Fibroblast of skin of right quadriceps (primary cell): Measurements from ENCODE around the gene OR4F6.
A peak's percentile ranks its signal among the peaks of the same experiment; 100 is the strongest.
"Not testable (repeated sequence)": the region's sequence is repeated elsewhere in the genome, so short reads cannot be mapped to it uniquely, and the experiment has no call there.

Source experiments
- DNase-seq: peaks from one replicate; pipeline ENCODE4 v3.0.0-alpha.2; 2013

Gene OR4F6

GRCh38 chr15:101803209-101803608, at the start of gene OR4F6:
Gene OR4F6 (plus strand): TSS chr15:101803509. CDS start chr15:101805720, 2,211 bp downstream.
- no peak for DNase-seq

DNA sequence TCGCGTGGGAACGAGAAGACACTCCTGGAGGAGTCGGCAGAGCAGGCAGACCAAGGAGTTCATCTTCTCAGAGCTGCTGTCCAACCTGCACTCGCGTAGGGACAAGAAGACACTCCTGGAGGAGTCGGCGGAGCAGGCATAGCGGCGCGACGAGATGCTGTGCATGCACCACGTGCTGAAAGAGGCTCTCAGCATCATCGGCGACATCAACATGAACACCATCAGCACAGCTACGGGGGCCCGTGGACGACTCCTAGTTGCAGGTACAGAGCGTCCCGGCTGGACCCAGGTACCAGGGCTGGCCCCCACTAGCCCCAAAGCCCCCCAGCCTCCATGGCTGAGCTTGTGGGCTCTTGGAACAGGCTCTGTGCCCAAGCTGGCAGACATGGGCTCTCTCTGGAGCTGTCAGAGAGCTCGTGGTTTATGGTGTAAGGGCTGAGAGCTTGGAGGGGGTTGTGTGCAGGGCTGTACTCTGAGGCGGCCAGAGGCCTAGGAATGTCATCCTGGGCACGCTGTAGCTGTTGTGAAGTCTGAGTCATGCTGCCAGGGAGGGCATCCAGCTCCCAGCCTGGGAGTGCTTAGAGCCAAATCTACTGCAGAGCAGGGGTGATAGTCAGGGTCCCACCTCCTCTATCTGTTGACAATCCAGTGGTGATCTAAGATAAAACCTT, 38.5 kb upstream of the OR4F6 start:
- DNase-seq: not testable (repeated sequence)

GRCh38 chr15:101765340-101765671, 38.0 kb upstream of the OR4F6 start:
- DNase-seq: not testable (repeated sequence)

GRCh38 chr15:101765772-101766456, 37.4 kb upstream of the OR4F6 start:
- DNase-seq: no peak

- DNase-seq: not testable (repeated sequence)
Observed at GRCh38 chr15:101767083-101767640, 36.1 kb upstream of the OR4F6 start.

GRCh38 chr15:101772921-101773320, 30.4 kb upstream of the OR4F6 start:
- DNase-seq: no peak

- no peak for DNase-seq
Observed at GRCh38 chr15:101773496-101774100, 29.7 kb upstream of the OR4F6 start.

DNA sequence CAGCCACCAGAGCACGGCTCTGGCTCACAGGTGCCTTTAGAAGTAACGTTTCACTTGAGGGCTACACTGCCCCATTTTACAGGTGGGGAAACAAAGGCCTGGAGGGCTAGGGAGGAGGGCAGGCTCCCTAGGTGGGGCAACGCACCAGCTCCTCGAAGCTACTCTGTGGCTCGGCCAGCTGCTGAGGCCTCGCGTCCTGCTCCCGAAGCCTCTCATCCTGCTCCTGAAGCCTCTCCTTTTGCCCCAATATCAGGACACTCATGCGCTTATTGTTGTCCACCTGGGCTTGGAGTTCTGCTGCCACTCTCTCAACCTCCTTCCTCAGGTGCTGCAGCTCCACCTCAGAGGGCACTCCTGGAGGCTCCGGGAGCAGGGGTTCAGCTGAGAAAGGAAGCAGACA, 28.2 kb upstream of the OR4F6 start:
- DNase-seq: no peak

- DNase-seq: not testable (repeated sequence)
Observed at GRCh38 chr15:101778576-101778975, 24.7 kb upstream of the OR4F6 start.

- peak; percentile 11 for DNase-seq
Observed at GRCh38 chr15:101780225-101780624, 23.1 kb upstream of the OR4F6 start.

DNA sequence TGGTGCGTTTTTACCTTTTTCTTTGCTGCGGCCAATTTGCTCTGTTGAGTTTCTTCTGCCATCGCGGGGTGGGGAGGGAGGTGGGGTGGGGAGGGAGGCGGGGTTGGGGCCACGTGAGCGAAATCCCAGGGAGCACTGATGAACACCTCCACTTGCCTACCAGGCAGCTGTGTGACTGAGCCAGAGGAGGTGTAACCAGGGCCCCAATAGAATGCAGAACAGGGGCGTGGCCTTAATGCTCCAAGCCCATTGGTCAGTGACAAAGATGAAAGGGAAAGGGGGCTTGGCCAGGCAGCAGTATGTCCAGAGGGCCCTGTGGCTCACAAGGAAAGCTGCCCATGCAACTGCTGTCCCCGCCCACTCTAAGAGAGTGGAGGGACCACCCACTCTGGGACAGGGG, 21.4 kb upstream of the OR4F6 start:
- DNase-seq: no peak

DNA sequence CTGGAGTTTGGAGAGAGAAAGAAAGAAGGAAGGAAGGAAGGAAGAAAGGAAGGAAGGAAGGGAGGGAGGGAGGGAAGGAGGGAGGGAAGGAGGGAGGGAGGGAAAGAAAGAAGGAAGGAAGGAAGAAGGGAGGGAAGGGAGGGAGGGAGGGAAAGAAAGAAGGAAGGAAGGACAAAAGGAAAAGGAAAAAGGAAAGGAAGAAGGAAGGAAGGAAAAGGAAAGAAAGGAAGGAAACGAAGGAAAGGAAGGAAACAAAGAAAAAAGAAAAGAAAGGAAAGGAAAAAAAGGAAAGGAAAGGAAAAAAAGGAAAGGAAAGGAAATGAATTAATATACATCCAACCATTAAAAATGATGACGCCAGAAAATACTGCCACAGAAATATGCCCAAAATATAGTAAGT, 18.7 kb upstream of the OR4F6 start:
- DNase-seq: no peak

DNA sequence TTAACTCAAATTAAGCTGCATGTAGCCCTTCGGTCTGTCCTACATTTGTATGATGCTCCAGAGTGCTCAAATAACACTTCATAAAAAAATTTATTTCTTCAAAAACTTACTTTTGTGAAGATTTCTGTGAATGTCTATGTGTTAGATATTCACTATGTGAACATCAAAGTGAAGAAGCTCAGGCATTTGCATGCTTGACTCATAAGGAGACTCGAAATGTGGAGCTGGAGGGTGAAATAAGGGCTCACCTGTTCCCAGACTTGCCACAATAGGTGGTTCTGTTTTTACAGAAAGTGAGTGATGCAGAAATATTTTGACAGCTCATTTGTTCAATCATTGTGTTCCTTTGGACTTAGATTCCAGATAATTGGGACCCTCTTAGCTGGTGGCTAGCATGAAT, 16.9 kb upstream of the OR4F6 start:
- not testable (repeated sequence) for DNase-seq

DNA sequence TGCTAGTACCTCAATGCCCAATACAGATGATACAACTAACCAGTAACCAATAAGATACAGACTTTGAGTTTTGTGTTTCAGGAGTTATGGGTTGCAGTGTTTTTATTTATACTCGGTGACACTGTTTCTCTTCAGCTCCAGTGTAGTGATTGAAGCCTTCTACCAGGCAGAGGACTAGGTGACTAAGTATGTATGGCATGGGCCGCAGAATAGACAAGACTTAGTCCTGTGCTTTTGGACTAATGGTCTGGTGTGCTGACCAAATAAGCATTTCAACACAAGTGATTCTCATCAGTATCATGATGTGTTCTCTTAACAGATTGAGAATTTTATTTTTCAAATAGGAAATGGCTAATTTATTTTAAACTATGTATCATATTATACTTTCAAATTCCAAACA, 15.3 kb upstream of the OR4F6 start:
- DNase-seq: not testable (repeated sequence)

DNA sequence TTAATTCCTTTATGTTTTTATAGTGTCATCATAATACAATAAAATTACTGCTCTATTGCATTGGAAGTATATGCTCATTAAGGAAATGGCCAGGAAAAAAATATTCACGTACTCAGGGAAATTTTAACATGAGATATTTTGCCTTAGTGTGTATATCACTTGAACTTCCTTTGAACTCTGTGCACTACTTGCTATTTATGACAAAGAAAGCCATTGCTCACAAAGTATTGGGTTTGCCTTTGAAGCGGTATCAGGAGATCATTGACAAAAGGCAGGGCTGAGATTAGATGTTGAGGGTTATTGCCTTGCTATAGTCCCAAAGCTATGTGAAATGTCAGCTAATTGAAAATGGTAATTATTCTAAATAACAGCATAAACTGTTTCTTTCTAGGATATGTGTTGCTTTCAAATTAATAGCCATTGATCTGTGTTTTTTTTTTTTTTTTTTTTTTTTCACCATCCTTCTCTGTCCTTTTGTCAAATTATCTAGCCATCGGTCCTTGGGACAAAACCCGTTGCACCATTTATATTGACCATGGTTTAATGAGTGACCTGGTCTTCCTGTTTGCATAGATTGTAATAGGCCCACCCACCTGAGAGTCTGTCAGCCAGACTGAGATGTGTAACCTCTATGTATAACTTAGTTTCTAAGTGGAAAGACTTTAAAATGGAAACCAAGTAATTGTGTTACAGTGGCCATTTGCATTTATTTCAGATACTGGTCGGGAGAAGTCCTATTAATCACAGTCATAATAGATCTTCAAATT, 14.6 kb upstream of the OR4F6 start:
- not testable (repeated sequence) for DNase-seq

DNA sequence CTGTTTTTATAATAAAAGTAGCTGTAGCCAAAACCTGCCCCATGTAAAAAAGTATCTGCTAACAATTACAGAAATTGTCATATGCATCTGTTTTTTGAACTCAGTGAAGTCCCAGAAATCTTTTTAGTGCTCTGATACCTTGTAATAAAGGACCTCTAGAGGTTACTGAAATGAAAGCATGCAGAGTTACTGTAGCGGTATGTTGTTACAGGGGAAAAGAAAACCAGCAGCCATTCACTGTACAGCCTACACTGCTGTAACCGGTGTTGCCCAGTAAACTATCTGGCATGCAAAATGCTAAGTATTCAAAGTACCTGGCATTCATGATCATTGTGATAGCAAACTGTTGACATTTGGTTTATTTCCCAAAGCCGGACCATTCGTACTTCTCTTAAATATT, 12.6 kb upstream of the OR4F6 start:
- not testable (repeated sequence) for DNase-seq

DNA sequence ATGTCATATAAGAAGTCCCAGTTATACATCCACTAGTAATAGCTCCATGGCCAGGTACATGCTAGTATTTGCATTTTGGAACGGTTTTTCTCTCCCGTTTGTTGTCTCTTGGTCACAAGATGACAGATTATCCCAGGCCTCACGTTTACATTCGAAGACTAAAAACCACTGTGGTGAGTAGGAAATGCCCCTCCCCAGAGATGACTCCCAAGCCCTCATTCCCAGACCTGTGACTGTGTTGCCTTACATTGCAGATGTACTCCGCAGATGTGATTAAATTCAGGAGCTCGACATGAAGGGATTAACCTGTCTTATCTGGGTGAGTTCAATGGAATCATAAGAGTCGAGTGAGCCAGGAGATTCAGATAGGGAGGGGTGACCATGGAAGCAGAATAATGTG, 9.3 kb upstream of the OR4F6 start:
- DNase-seq: not testable (repeated sequence)

GRCh38 chr15:101795455-101795854, 7.9 kb upstream of the OR4F6 start:
- peak; percentile 83 for DNase-seq

- DNase-seq: no peak
Observed at GRCh38 chr15:101799665-101800064, 3.6 kb upstream of the OR4F6 start.

GRCh38 chr15:101801048-101801447, 2.3 kb upstream of the OR4F6 start:
- no peak for DNase-seq

- no peak for DNase-seq
Observed at GRCh38 chr15:101803676-101804075, 367 bp downstream of the OR4F6 start.

DNA sequence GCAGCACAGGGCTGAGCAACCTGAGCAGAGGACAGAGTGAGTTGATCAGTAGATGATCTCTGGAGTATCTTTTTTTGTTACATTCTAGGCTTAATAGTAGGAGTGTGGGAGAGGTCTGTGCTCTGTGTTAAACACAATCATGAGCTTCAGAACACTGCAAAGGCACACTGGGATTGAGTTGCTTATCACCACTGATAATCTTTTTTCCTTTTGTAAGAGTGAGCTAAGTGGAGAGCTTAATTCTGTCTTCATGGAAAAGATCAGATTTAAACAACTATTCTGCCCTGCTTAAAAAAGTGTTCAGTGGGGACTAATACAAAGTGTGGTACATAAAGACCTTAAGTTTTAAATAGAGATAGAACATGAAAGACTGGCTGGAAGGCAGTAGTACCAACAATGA, 1.1 kb downstream of the OR4F6 start:
- DNase-seq: no peak

- no peak for DNase-seq
Observed at GRCh38 chr15:101804941-101805340, 1.6 kb downstream of the OR4F6 start.
